Caco-2 (cell line): ENCODE measurements around the gene MAMDC4. TPM values are rescaled to one million over a fixed set of nuclear protein-coding genes. Genes with fewer than 3 reads are reported as not detected.
"Not testable (repeated sequence)": the region's sequence is repeated elsewhere in the genome, so short reads cannot be mapped to it uniquely, and the experiment has no call there.

Source experiments
- BruUV-seq: library from RNA; stranded (reverse); fragments of 400-500 nt; replicated peaks from 2 replicates; lab custom pipeline; 2021; lab: Mats Ljungman, UMichigan
- CTCF ChIA-PET: fragments of 300-600 bp; sonication (Branson Sonifier 250); formaldehyde crosslinking; loops from one replicate; lab custom pipeline; 2022; ENCODE audit warnings: antibody characterized with exemption; lab: Charles Lee
- POLR2A ChIA-PET: fragments of 300-600 bp; sonication (Branson Sonifier 250); formaldehyde crosslinking; loops from one replicate; lab custom pipeline; 2022; ENCODE audit warnings: antibody characterized with exemption; lab: Charles Lee
- DNase-seq, 2 experiments: peaks; one replicate each; pipeline versions ENCODE4 v3.0.0 to v3.0.0-alpha.2; 2020 to 2022
- H3K27me3 ChIP-seq: replicated peaks from 2 replicates; pipeline ENCODE4 v1.6.0; 2011; ENCODE audit warnings: low read length; ENCODE audit not compliant: control insufficient read depth, insufficient read depth
- H3K36me3 ChIP-seq: 2 replicates; pipeline ENCODE4 v1.5.1; 2011; ENCODE audit warnings: low read length; ENCODE audit not compliant: control insufficient read depth, insufficient read depth
- H3K4me1 ChIP-seq: fragments of 250-450 bp; sonication (Bioruptor Pico); 2 replicates; pipeline ENCODE4 v1.5.1; 2020; ENCODE audit warnings: mild to moderate bottlenecking
- H3K4me3 ChIP-seq: 2 replicates; pipeline ENCODE4 v1.5.1; 2011; ENCODE audit warnings: low read depth, mild to moderate bottlenecking, control low read depth, low read length
- H3K9me3 ChIP-seq: fragments of 250-450 bp; sonication (Bioruptor Pico); 2 replicates; pipeline ENCODE4 v1.5.1; 2020; ENCODE audit warnings: mild to moderate bottlenecking, moderate library complexity
- H3K27ac Mint-ChIP-seq: one replicate; pipeline ENCODE4 v1.8.0; 2022; ENCODE audit warnings: mixed read lengths; ENCODE audit not compliant: unreplicated experiment
- H3K27me3 Mint-ChIP-seq: one replicate; pipeline ENCODE4 v1.8.0; 2022; ENCODE audit warnings: mixed read lengths; ENCODE audit not compliant: insufficient read depth, unreplicated experiment
- H3K36me3 Mint-ChIP-seq: one replicate; pipeline ENCODE4 v1.8.0; 2022; ENCODE audit warnings: mild to moderate bottlenecking, mixed read lengths; ENCODE audit not compliant: insufficient read depth, unreplicated experiment
- H3K4me1 Mint-ChIP-seq: one replicate; pipeline ENCODE4 v1.8.0; 2022; ENCODE audit warnings: low read depth, mixed read lengths; ENCODE audit not compliant: unreplicated experiment
- H3K4me3 Mint-ChIP-seq: one replicate; pipeline ENCODE4 v1.8.0; 2022; ENCODE audit warnings: mild to moderate bottlenecking, moderate library complexity, mixed read lengths; ENCODE audit not compliant: unreplicated experiment
- H3K9me3 Mint-ChIP-seq: one replicate; pipeline ENCODE4 v1.8.0; 2022; ENCODE audit warnings: mixed read lengths; ENCODE audit not compliant: unreplicated experiment
- CTCF ChIP-seq, 2 experiments: fragments of 200-600 bp in 1 of 2; IDR thresholded peaks; 1 replicate in 1 of 2; 2 replicates in 1 of 2; pipeline versions ENCODE4 v1.5.1 to v1.8.0; 2011 to 2022; ENCODE audit warnings: antibody characterized with exemption in 1 of 2, control low read depth in 1 of 2, inconsistent platforms in 1 of 2, low read depth in 1 of 2, low read length in 1 of 2, mild to moderate bottlenecking in 1 of 2, moderate library complexity in 1 of 2; ENCODE audit not compliant: insufficient read depth in 1 of 2, severe bottlenecking in 1 of 2, unreplicated experiment in 1 of 2
- intact Hi-C: fragments of 100-400 bp; cut with micrococcal nuclease; formaldehyde crosslinking; loops from one replicate; pipeline ENCODE4 v1.10.0; 2022; ENCODE audit not compliant: unreplicated experiment
- total RNA-seq: library from RNA; stranded (reverse); gene quantifications from 2 replicates; pipeline ENCODE4 v1.2.3, GENCODE V29; 2022

MAMDC4 gene
- total RNA-seq, 1 experiment from 2014 or later: 8.8 TPM

DNA sequence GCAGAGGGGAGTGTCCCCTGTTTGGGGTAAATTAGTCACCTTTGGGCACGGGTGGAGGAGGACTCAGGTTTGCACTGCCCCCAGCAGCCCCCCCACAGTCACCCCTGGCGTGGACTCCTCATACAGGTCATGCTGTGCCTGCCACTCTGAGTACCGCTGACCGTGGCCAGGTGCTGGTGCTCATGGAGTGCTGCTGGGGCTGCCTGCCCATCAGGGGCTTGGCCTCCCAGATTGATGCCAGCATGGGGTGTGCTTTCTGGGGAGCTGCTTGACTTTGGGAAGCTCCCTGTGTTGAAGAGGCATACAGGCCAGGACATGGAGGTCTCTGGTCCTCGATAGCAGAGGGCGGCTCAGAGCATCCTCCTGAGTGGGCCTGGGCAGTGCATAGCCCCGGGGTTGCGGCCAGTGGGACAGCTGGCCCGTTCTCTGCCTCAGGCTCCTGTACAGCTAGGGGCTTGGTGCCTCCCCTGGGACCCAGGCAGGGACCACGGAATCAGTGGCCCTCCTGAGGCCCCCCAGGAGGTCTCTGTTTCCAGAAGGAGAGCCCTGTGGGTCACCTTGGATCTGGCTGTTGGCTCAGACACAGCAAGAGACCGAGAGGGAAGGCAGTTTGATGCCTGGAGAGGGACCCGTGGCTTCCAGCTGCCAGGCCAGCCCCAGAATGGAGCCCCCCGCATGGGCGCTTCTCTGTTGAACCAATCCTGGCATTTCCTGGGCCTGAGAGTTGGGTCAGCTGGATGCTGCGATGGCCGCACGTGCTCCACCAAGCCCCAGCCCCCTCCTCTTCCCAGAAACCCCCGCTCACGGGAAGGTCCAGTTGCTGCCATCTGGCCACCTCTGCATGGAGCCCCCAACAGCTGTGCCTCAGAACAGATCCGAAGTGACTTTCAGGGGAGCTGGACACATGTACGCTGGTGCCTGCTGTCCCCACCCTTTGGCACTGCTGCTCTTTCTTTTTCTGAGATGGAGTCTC is 15.9 kb upstream of the MAMDC4 start:
- DNase-seq: no peak
- Histone ChIP-seq H3K4me3 (no peak overlapping the region), H3K4me1 (peaks cover 12% of the 10 kb centered on the region), H3K9me3 (no peaks in the 10 kb centered on the region), H3K36me3 (peaks cover 1% of the 10 kb centered on the region), H3K27me3 (no peaks in the 10 kb centered on the region)
- intact Hi-C loops: no loop called here
- no peaks in the 10 kb centered on the region for H3K9me3 Mint-ChIP-seq
- H3K36me3 Mint-ChIP-seq: peaks cover 79% of the 10 kb centered on the region
- BruUV-seq: no TSS peak
- peaks cover 8% of the 10 kb centered on the region for H3K4me1 Mint-ChIP-seq
- no peak overlapping the region for H3K27ac Mint-ChIP-seq
- H3K4me3 Mint-ChIP-seq: no peak overlapping the region
- ChIA-PET POLR2A (no interaction called here), CTCF (interaction anchor here (1.3 kb wide), 1 partner anchor 232 kb away, joined by 3 read pairs; no protein-coding TSS in a partner anchor)
- no peak for TF ChIP-seq CTCF (IDR thresholded peaks at IDR 0.05; ENCODE audit: insufficient read depth in 1 of 2, low read depth in 1 of 2, low read length in 1 of 2, severe bottlenecking in 1 of 2, unreplicated experiment in 1 of 2)
- no peaks in the 10 kb centered on the region for H3K27me3 Mint-ChIP-seq

DNA sequence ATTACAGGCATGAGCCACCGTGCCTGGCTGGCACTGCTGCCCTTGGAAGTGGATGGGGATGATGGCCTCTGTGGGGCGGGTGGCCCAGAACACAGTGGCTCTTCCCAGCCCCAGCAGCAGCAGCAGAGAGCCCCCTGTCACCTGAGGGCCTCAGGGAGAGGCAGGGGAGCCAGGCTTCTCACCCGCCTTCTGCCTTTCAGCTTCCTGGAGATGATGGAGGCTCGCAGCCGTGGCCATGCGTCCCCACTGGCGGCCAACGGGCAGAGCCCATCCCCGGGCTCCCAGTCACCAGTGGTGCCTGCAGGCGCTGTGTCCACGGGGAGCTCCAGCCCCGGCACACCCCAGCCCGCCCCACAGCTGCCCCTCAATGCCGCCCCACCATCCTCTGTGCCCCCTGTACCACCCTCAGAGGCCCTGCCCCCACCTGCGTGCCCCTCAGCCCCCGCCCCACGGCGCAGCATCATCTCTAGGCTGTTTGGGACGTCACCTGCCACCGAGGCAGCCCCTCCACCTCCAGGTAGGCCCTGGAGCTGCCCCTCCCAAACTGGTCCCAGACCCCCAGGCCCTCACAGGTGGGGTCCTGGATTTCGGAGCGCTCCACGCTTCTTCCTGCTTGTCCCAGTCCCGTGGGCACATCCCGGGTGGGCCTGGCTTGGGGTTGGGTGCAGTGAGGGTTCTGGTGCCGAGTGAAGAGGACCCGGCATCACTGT is 14.8 kb upstream of the MAMDC4 start:
- CTCF ChIA-PET: no interaction called here
- H3K27ac Mint-ChIP-seq: no peak overlapping the region
- H3K4me3 ChIP-seq: no peak overlapping the region
- no peak overlapping the region for H3K4me3 Mint-ChIP-seq
- H3K27me3 ChIP-seq: no peaks in the 10 kb centered on the region
- intact Hi-C loops: no loop called here
- no peak for TF ChIP-seq CTCF (IDR thresholded peaks at IDR 0.05; ENCODE audit: insufficient read depth in 1 of 2, low read depth in 1 of 2, low read length in 1 of 2, severe bottlenecking in 1 of 2, unreplicated experiment in 1 of 2)
- H3K36me3 Mint-ChIP-seq: peaks cover 80% of the 10 kb centered on the region
- no peaks in the 10 kb centered on the region for H3K27me3 Mint-ChIP-seq
- H3K4me1 Mint-ChIP-seq: peaks cover 8% of the 10 kb centered on the region
- H3K4me1 ChIP-seq: peaks cover 16% of the 10 kb centered on the region
- BruUV-seq: no TSS peak
- H3K9me3 Mint-ChIP-seq: no peaks in the 10 kb centered on the region
- DNase-seq: no peak
- peaks cover 1% of the 10 kb centered on the region for H3K36me3 ChIP-seq
- no peaks in the 10 kb centered on the region for H3K9me3 ChIP-seq
- POLR2A ChIA-PET: no interaction called here

- H3K4me1 ChIP-seq: peaks cover 20% of the 10 kb centered on the region
- H3K4me1 Mint-ChIP-seq, H3K27me3 ChIP-seq, intact Hi-C loops, POLR2A ChIA-PET, H3K4me3 ChIP-seq, H3K4me3 Mint-ChIP-seq, H3K27me3 Mint-ChIP-seq, H3K9me3 ChIP-seq, DNase-seq, H3K27ac Mint-ChIP-seq, H3K9me3 Mint-ChIP-seq, CTCF ChIA-PET, BruUV-seq, H3K36me3 ChIP-seq: not testable (repeated sequence)
- peaks cover 81% of the 10 kb centered on the region for H3K36me3 Mint-ChIP-seq
Observed at GRCh38 chr9:136837856-136838277, 14.3 kb upstream of the MAMDC4 start.
